ENCODE measurements around the gene ZNF618. TPM values are rescaled to one million over a fixed set of nuclear protein-coding genes. Genes with fewer than 3 reads are reported as not detected.

The ZNF618 gene
- total and polyA plus RNA-seq, 8 donors: 5.1 to 14.0 (median 8.1) TPM

DNA sequence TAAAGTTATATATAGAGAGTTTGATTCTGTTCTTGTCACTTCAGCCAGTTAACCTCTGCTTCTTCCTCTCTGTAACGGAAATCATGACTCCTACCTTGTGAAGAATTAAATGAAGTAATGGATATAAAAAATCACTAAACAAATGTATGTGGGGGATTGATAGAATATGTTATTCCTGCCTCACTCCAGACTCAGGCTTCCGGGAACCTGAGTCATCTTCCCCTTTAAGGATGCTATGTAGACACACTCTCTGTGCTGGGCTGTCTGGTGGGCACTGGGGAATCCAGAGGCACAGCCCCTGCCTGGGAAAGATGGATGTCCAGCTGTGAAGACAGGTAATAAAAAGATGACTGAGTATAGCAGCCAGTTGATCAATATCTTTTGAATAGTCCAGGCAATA lies 77.4 kb downstream of the ZNF618 start:
- Histone ChIP-seq H3K4me3 (no peak overlapping the region), H3K27me3 (no peaks in the 10 kb centered on the region), H3K9me3 (no peaks in the 10 kb centered on the region), H3K4me1 (peaks cover 9 to 22% (median 10%) of the 10 kb centered on the region in 3 donors), H3K36me3 (no peaks in the 10 kb centered on the region), H3K27ac (no peak overlapping the region)
- no peak for ATAC-seq
- intact Hi-C loops (cut with DNase I): no loop called here
- FAIRE-seq: no peak
- TF ChIP-seq, protein P1, sequence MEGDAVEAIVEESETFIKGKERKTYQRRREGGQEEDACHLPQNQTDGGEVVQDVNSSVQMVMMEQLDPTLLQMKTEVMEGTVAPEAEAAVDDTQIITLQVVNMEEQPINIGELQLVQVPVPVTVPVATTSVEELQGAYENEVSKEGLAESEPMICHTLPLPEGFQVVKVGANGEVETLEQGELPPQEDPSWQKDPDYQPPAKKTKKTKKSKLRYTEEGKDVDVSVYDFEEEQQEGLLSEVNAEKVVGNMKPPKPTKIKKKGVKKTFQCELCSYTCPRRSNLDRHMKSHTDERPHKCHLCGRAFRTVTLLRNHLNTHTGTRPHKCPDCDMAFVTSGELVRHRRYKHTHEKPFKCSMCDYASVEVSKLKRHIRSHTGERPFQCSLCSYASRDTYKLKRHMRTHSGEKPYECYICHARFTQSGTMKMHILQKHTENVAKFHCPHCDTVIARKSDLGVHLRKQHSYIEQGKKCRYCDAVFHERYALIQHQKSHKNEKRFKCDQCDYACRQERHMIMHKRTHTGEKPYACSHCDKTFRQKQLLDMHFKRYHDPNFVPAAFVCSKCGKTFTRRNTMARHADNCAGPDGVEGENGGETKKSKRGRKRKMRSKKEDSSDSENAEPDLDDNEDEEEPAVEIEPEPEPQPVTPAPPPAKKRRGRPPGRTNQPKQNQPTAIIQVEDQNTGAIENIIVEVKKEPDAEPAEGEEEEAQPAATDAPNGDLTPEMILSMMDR (IDR thresholded peaks at IDR 0.05): no peak
- no peak for DNase-seq
- WGBS, 2 donors: 88 to 96% methylated on average over 2 of the region's 2 CpGs

DNA sequence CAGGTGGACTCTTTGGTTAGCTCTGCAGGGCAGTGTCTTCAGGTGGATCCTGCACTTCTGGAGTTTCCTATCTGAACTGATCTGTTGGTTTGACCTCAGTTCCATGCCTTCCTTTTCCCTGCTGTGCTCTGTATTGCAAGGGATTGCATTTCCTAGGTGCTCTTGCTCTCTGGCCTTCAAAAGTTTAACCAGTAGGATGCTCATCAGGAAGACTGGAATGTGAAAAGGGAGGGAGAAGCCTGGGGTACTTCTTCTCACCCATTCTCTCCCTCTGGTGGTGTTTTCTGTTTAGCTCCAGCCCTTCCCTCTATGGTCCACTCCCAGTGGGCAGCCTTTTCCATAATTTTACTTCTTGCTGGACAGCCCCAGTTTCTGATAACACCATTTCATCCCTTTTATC lies 78.5 kb downstream of the ZNF618 start:
- Histone ChIP-seq H3K4me1 (peaks cover 9 to 22% (median 12%) of the 10 kb centered on the region in 3 donors), H3K4me3 (no peak overlapping the region), H3K27ac (peak overlapping the region in 2 of 4 donors; percentile 2 to 10), H3K36me3 (no peaks in the 10 kb centered on the region), H3K27me3 (no peaks in the 10 kb centered on the region), H3K9me3 (no peaks in the 10 kb centered on the region)
- TF ChIP-seq, protein P1 (IDR thresholded peaks at IDR 0.05): no peak
- intact Hi-C loops (cut with DNase I): no loop called here
- FAIRE-seq (no peak), ATAC-seq (no peak), DNase-seq (no peak)

DNA sequence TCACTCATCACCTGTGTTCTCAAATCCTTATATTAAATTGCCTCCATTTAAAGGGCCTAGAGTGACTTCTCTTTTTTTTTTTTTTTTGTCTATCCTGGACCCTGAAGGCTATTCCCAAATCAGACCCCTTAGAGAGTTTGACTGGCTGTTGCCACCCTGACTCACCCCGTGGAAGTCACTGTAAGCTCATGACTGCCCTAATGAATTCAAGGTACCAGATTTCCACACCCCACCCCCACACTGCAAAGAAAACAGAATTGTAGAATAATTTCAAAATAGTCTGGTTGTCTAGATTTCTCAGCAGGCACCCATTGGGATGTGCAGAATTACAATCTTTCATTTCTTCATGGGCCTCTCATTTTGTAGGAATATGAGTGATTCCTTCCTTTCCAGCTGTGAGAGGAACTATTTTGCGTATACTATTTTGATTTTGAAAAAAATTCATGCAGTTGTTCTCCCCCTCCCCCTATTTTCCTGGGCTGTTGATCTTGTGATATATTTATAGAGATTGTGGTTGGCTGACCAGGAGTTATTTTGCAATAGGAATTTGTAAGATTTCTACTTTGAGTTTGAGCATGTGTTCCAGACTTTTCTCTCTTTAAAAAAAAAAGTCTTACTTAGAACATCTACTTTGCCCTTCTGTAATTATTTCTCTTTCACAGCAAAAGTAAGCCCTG lies 79.1 kb downstream of the ZNF618 start:
- no peaks in the 10 kb centered on the region for H3K27me3 ChIP-seq
- no peak for FAIRE-seq
- 70 to 79% methylated on average over 2 of the region's 2 CpGs for WGBS, 2 donors
- DNase-seq: no peak
- ATAC-seq: peak in 2 of 4 donors; percentile 24 to 29
- no peaks in the 10 kb centered on the region for H3K36me3 ChIP-seq
- no peaks in the 10 kb centered on the region for H3K9me3 ChIP-seq
- H3K4me3 ChIP-seq: no peak overlapping the region
- TF ChIP-seq, protein P1 (IDR thresholded peaks at IDR 0.05): no peak
- intact Hi-C loops (cut with DNase I): no loop called here
- peaks cover 9 to 22% (median 12%) of the 10 kb centered on the region in 3 donors for H3K4me1 ChIP-seq
- peak overlapping the region in 2 of 4 donors; percentile 22 for H3K27ac ChIP-seq

DNA sequence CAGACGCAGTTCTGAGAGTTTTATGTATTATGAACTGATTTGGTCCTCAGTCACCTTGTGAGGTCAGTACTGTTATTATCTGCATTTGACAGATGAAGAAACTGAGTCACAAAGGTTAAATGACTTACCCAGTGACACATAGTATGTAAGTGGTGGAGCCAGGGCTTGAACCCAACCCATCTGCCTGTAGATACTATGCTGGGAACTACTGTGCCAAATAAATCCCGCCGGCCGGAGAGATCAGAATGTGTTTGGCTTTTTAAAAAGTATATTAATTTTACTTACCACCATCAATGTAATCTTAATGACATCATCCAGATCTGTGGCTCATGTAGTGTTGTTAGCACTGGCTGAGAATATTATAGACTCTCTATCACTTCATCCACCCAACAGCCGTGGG lies 80.8 kb downstream of the ZNF618 start:
- 93 to 94% methylated on average over 5 of the region's 5 CpGs for WGBS, 2 donors

More for the DNA sequence above, 80.8 kb downstream of the ZNF618 start:
- Histone ChIP-seq H3K27me3 (no peaks in the 10 kb centered on the region), H3K9me3 (no peaks in the 10 kb centered on the region), H3K36me3 (peaks cover 0 to 6% (median 0%) of the 10 kb centered on the region in 3 donors), H3K4me3 (no peak overlapping the region), H3K4me1 (peaks cover 9 to 22% (median 12%) of the 10 kb centered on the region in 3 donors), H3K27ac (peak overlapping the region in 2 of 4 donors; percentile 58 to 69)
- FAIRE-seq (no peak), DNase-seq (no peak), ATAC-seq (no peak)
- intact Hi-C loops (cut with DNase I): no loop called here
- TF ChIP-seq, protein P1 (IDR thresholded peaks at IDR 0.05): no peak
